Right ventricle myocardium inferior (tissue), 1 donor: ENCODE measurements around the gene BABAM2. TPM values are rescaled to one million over a fixed set of nuclear protein-coding genes. Genes with fewer than 3 reads are reported as not detected.

Source experiments
- ATAC-seq: fragments of 200-7000 bp; cut with Tn5 transposase; one replicate; pipeline ENCODE4 v1.9.1; 2020; ENCODE audit warnings: mild to moderate bottlenecking, moderate library complexity
- DNase-seq: peaks from one replicate; pipeline ENCODE4 v3.0.0; 2021; ENCODE audit errors: missing footprints
- intact Hi-C: fragments of 100-400 bp; cut with DNase I; formaldehyde crosslinking; loops from one replicate; pipeline ENCODE4 v1.11.0; 2022
- total RNA-seq: library from RNA; stranded (reverse); fragmentation: NEBNext Ultra II Directional; extraction: Animal tissue kit (Norgen Biotek cat#: 25700); gene quantifications from one replicate; pipeline ENCODE4 v1.2.1, GENCODE V29; 2021
- donor health status: DM: no; HTN: yes; CAD: no; lungs with severe emphysema.

The BABAM2 gene
- total RNA-seq, 1 donor from 2014 or later = 53.0 TPM

GRCh38 chr2:28152585-28153280 is 262.2 kb downstream of the BABAM2 start:
- DNase-seq (no peak), ATAC-seq (no peak)
- intact Hi-C loops = no loop called here

- intact Hi-C loops = no loop called here
- ATAC-seq (no peak), DNase-seq (no peak)
Observed at GRCh38 chr2:28153851-28154250, 263.3 kb downstream of the BABAM2 start.

- DNase-seq = no peak
- intact Hi-C loops = no loop called here
- no peak for ATAC-seq
Observed at GRCh38 chr2:28155086-28155485, 264.6 kb downstream of the BABAM2 start.

- ATAC-seq (no peak), DNase-seq (no peak)
- intact Hi-C loops = no loop called here
Observed at GRCh38 chr2:28155627-28156026, 265.1 kb downstream of the BABAM2 start.

GRCh38 chr2:28158791-28159190 is 268.3 kb downstream of the BABAM2 start:
- DNase-seq (no peak), ATAC-seq (no peak)
- intact Hi-C loops = no loop called here

- intact Hi-C loops = no loop called here
- DNase-seq = no peak
- ATAC-seq = no peak
Observed at GRCh38 chr2:28160986-28161425, 270.5 kb downstream of the BABAM2 start.

GRCh38 chr2:28161466-28161865 is 270.9 kb downstream of the BABAM2 start:
- intact Hi-C loops = no loop called here

GRCh38 chr2:28162564-28162963 is 272.0 kb downstream of the BABAM2 start:
- intact Hi-C loops = no loop called here
- DNase-seq (no peak), ATAC-seq (no peak)

More at GRCh38 chr2:28161466-28161865, 270.9 kb downstream of the BABAM2 start:
- DNase-seq = no peak
- ATAC-seq = no peak

GRCh38 chr2:28163028-28163427 is 272.5 kb downstream of the BABAM2 start:
- DNase-seq (no peak), ATAC-seq (no peak)
- intact Hi-C loops = no loop called here

GRCh38 chr2:28163627-28164279 is 273.2 kb downstream of the BABAM2 start:
- DNase-seq (no peak), ATAC-seq (no peak)
- intact Hi-C loops = loop anchor here (2.0 kb wide), 2 partner anchors 61 to 227 kb away; no protein-coding TSS in a partner anchor

- DNase-seq = peak; percentile 57
- intact Hi-C loops = loop anchor here (2.0 kb wide), 2 partner anchors 62 to 226 kb away; no protein-coding TSS in a partner anchor
- ATAC-seq = peak; percentile 95
Observed at GRCh38 chr2:28164280-28164801, 273.8 kb downstream of the BABAM2 start.

GRCh38 chr2:28165087-28165635 is 274.6 kb downstream of the BABAM2 start:
- intact Hi-C loops = loop anchor here (2.0 kb wide), 2 partner anchors 62 to 226 kb away; no protein-coding TSS in a partner anchor
- DNase-seq = no peak
- peak; percentile 53 for ATAC-seq

- intact Hi-C loops = no loop called here
- ATAC-seq (no peak), DNase-seq (no peak)
Observed at GRCh38 chr2:28166956-28167355, 276.4 kb downstream of the BABAM2 start.

- no peak for ATAC-seq
- intact Hi-C loops = no loop called here
- DNase-seq = no peak
Observed at GRCh38 chr2:28168376-28168775, 277.8 kb downstream of the BABAM2 start.

- DNase-seq (no peak), ATAC-seq (no peak)
- intact Hi-C loops = no loop called here
Observed at GRCh38 chr2:28169492-28169891, 279.0 kb downstream of the BABAM2 start.

- intact Hi-C loops = no loop called here
- no peak for DNase-seq
- ATAC-seq = no peak
Observed at GRCh38 chr2:28172114-28172898, 281.8 kb downstream of the BABAM2 start.

GRCh38 chr2:28173377-28173776 is 282.8 kb downstream of the BABAM2 start:
- intact Hi-C loops = no loop called here
- DNase-seq (no peak), ATAC-seq (no peak)

- intact Hi-C loops = loop anchor here (2.0 kb wide), 1 partner anchor 35 kb away; no protein-coding TSS in a partner anchor
- no peak for ATAC-seq
- DNase-seq = no peak
Observed at GRCh38 chr2:28174211-28174610, 283.7 kb downstream of the BABAM2 start.

- DNase-seq (no peak), ATAC-seq (peak; percentile 28)
- intact Hi-C loops = loop anchor here (2.0 kb wide), 1 partner anchor 36 kb away; no protein-coding TSS in a partner anchor
Observed at GRCh38 chr2:28175028-28175427, 284.5 kb downstream of the BABAM2 start.
